Stimulated activated CD4-positive, alpha-beta T cell treated with anti-CD3 and anti-CD28 coated beads, Interleukin-12 subunit alpha, Interleukin-12 subunit beta, amount 100 ng/mL, for 24 hours (primary cell): ENCODE measurements around the gene SOX14.

Experiments used
- DNase-seq, 2 experiments: peaks; one replicate each; pipeline ENCODE4 v3.0.0-alpha.2; 2020; ENCODE audit warnings: low read depth in 2 of 2

The SOX14 gene

DNA sequence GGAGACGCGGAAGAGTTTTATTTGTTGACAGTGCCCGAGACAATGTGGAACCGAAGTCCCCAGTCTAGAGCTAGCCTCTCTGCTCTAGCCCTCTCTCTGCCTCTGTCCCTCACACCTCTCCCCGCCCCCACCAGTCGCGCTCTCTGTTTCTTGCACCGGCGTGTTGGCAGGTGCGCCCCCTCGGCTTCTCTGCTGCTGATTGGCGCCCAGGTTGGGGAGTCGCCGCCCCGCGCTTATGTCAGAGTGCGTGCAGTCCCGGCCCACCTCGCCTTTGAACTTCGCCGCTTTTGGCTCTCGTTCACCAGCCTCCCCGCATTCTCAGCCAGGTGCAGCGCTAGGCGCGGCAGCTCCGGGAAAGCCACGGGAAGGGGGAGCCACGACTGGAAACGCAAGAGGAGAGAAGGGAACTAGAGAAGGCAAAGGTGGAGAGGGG, at the start of gene SOX14:
Gene SOX14, plus strand, starts transcription at position 315 of the 433 bp plus-strand sequence. CDS start 470 bp downstream, outside the sequence.
- no peak for DNase-seq

GRCh38 chr3:137714551-137714950, 49.6 kb upstream of the SOX14 start:
- DNase-seq: no peak

- DNase-seq: no peak
Measured at GRCh38 chr3:137724240-137724639, 39.9 kb upstream of the SOX14 start.

DNA sequence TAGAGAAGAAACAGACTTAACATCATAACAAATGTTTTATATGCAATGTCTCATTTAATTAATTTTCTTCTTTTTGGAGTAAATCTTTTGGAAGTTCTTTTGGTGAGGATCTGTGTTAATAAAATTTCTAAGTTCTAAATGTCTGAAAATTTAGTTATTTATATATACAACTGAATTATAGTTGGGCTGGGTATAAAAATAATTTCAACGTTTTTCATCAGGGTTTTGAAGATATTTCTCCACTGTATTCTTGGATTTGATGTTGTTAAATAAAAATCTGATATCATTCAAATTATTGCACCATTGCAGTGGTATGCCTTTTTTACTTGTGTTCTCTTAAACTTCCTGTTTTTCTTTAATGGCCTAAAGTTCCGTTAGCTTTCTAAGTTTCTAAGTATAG, 26.9 kb upstream of the SOX14 start:
- no peak for DNase-seq

DNA sequence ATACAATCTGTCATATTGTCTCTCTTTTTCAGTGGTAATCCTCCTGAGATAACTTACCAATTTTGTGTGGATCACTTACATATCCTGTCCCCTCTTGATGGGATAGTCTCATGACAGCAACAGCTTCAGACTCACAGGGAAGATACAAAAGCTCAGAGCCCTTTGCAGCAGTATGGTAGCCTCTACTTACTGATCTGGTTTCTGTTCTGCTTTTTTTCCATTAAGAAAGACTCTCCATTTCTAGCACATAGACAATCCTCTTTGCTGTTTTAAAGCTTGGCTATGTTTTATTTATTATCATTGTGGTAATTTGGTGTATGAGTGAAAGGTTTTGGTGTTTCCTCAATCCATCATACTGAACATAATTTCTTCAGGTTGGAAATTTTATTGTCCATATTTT, 25.4 kb upstream of the SOX14 start:
- no peak for DNase-seq

GRCh38 chr3:137743608-137744007, 20.5 kb upstream of the SOX14 start:
- DNase-seq: no peak

- DNase-seq: no peak
Measured at GRCh38 chr3:137746808-137747207, 17.3 kb upstream of the SOX14 start.

- no peak for DNase-seq
Measured at GRCh38 chr3:137759505-137759904, 4.6 kb upstream of the SOX14 start.

GRCh38 chr3:137760341-137761098, 3.6 kb upstream of the SOX14 start:
- no peak for DNase-seq

GRCh38 chr3:137761099-137761562, 3.0 kb upstream of the SOX14 start:
- DNase-seq: no peak

DNA sequence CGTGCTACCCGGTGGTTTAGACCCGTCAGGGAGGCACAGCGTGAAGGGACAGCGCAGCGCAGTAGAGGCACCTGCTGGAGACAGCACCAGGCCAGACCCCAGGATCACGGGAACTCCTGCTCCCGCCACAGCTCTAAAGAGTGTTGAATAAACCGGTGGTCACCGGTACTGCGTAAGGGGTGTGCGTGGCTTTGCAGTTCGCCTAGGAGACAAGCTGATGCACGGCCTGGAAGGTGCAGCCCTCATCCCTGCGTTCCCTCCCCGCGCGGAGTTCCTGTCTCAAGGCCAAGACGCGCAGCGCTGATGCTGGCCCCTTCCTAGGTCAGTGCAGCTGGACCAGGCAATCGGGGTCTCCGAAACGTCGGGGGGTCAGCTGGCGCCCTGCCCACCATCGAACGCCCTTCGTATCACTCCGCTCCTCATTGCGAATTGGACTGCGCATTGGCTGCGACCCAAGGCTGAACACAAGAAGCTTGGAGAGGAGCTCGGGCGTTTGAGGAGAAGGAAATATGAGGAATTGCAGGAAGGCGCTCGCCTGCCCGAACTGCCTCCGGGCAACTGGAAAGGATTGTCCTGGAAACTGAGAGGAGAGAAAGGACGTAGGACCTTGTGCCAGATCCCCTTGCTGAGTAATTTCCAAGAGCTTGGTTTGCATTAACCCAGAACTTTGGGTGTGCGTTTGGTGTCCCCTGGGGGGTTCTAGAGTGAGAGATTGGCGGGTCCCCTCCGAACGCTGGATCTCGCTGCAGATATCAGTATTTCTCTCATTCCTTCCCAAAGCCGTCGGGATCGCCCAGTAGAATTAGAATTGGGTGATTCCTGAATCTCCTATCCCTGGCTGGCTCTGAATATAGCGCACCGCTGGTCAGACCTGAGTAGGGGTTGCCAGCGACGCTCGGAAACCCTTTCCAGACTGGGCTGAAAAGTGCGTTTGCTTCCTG, 2.3 kb upstream of the SOX14 start:
- DNase-seq: no peak

DNA sequence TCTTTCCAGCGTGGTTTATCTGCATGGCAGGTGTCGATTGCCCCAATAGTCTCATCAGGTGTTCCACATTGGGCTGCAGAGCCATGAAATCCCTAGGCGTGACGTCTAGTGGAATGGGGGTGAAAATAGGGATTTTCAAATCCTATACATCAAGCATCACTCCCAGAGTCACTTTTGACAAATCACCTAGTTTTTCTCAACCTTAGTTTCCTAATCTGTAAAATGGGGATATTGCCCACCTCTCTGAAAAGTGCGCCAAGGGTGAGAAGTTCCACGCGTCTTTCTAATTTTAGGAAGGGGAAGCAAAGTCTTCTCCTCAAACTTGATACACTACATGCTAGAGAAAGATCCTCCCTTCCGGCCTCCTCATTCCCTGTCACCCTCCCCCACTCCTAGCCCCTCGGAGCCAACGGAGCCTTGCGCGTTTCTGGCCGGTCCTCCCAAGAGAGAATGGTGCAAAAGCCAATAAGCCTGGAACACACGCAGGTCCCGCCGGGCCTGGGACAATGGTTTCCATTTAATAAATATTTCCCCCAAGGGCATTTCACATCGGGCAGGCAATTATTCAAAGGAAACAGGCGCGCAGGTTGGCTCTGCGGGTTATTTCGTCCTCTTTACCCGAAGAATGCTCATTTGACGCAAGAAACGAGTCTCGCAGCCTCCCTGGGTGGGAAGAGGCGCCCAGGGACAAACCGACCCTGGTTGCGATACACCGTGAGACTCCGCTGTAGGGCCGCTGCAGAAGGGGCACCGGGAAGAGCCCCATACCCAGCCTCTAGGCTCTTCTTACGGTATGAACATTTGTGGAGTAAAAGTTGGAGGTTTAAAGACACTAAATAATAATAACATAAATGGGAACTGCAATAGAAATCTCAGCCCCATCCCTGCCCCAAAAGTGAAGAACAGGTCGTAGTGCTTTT, 1.2 kb upstream of the SOX14 start:
- no peak for DNase-seq

GRCh38 chr3:137763594-137763938, 549 bp upstream of the SOX14 start:
- no peak for DNase-seq

GRCh38 chr3:137764563-137765309, 621 bp downstream of the SOX14 start:
- no peak for DNase-seq

DNA sequence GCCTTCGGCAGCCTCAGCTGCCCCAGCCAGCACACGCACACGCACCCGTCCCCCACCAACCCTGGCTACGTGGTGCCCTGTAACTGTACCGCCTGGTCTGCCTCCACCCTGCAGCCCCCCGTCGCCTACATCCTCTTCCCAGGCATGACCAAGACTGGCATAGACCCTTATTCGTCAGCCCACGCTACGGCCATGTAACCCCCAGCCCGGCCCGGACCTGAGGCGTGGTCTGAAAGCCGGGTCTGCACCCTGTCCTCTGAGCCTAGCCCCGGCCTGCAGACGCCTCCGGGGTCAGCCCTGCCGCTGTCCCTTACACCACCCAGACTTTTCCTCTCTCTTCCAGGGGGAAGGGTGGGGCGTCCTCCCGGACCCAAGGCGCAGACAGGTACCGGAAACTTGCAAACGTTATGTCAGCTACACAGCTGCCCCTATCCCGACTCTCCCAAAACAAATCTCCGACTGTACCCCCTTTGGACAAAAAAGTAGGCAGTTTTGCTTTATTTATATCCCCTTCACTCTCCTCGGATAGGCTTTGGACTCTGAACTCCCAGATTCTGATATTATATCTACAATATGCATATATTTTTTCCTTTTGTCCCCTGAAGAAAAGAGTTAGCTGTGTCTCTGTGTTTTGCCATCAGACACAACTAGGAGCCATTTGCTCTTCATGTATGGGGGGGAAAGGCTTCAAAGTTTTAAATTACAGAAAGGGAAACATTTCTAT, 1.4 kb downstream of the SOX14 start:
- DNase-seq: no peak

- DNase-seq: no peak
Measured at GRCh38 chr3:137766041-137766875, 2.1 kb downstream of the SOX14 start.

GRCh38 chr3:137766876-137767537, 2.9 kb downstream of the SOX14 start:
- DNase-seq: no peak

- DNase-seq: no peak
Measured at GRCh38 chr3:137767538-137768360, 3.6 kb downstream of the SOX14 start.
